Pancreas (tissue), 10 donors: ENCODE data around the gene SLC43A2. TPM values are rescaled to one million over a fixed set of nuclear protein-coding genes. Genes with fewer than 3 reads are reported as not detected.

Experiments
- ATAC-seq, 4 donors: fragments of 200-7000 bp; cut with Tn5 transposase; one replicate each; pipeline versions ENCODE4 v1.8.0 to v1.9.1; 2020; ENCODE audit warnings: mild to moderate bottlenecking in 4 of 4, moderate library complexity in 4 of 4
- DNase-seq, 6 donors: peaks; one replicate each; pipeline ENCODE4 v3.0.0-alpha.2; 2020
- FAIRE-seq: peaks from 2 replicates; lab custom pipeline; 2012; peaks lifted over from hg19 to GRCh38; lab: Jason Lieb, UNC
- H3K27ac ChIP-seq, 4 donors: fragments of 200-600 bp; sonication (generic); 1 replicate in 3 of 4; 2 replicates in 1 of 4; pipeline versions ENCODE4 v1.5.0 to v1.8.0; 2020
- H3K27me3 ChIP-seq, 4 donors: fragments of 200-600 bp; one replicate each; pipeline ENCODE4 v1.8.0; 2021
- H3K36me3 ChIP-seq, 3 donors: fragments of 200-600 bp; sonication (generic) in 1 of 3; one replicate each; pipeline versions ENCODE4 v1.5.0 to v1.8.0; 2020 to 2021
- H3K4me1 ChIP-seq, 3 donors: fragments of 200-600 bp; one replicate each; pipeline ENCODE4 v1.8.0; 2021
- H3K4me3 ChIP-seq, 4 donors: fragments of 200-600 bp; sonication (generic) in 2 of 4; one replicate each; pipeline versions ENCODE4 v1.5.0 to v1.8.0; 2020 to 2021
- H3K9me3 ChIP-seq, 4 donors: fragments of 200-600 bp; one replicate each; pipeline ENCODE4 v1.8.0; 2021
- whole genome bisulfite sequencing, 2 donors: extraction: QIAGEN DNeasy Blood & Tissue Kit; methylation state at CpG; one replicate each; pipeline ENCODE4 v1.1.7; 2013; 5-methylcytosine and 5-hydroxymethylcytosine counted together
- intact Hi-C, 3 donors: fragments of 100-400 bp; cut with DNase I; formaldehyde crosslinking; loops; one replicate each; pipeline versions ENCODE4 v1.11.1 to v1.14.2; 2022
- polyA plus RNA-seq, 2 donors: library from polyadenylated mRNA; stranded (reverse); fragments of 200-250 nt; gene quantifications; one replicate each; pipeline ENCODE4 v1.2.3, GENCODE V29; 2013
- total RNA-seq, 6 donors: library from RNA; stranded (reverse); fragmentation: NEBNext Ultra II Directional in 4 of 6; extraction: Animal tissue kit (Norgen Biotek cat#: 25700) in 4 of 6; gene quantifications; one replicate each; pipeline versions ENCODE4 v1.2.1 to v1.2.4, GENCODE V29; 2021 to 2023
- TF ChIP-seq, protein P1 (sequence below), 4 donors: fragments of 200-600 bp; sonication (generic) in 3 of 4; IDR thresholded peaks; one replicate each; pipeline versions ENCODE4 v1.5.0 to v1.8.0; 2021; ENCODE audit warnings: antibody characterized with exemption in 4 of 4
- donor health status: healthy with polysubstance abuse.
- donor health status: DM: no; HTN: no; CAD: no; lungs with moderate emphysema.
- donor health status: DM: no; HTN: no; CAD: no.
- donor health status: control.
- donor health status: control.
- donor health status: Bipolar disorder and iron deficiency.
- donor health status: DM: yes; HTN: yes; CAD: no.
- donor health status: DM: no; HTN: no; CAD: no.
- donor health status: DM: no; HTN: no; CAD: no.
- donor health status: DM: yes; HTN: yes; CAD: no.

SLC43A2 gene
- total and polyA plus RNA-seq, 8 donors: 2.6 to 14.5 (median 9.8) TPM

DNA sequence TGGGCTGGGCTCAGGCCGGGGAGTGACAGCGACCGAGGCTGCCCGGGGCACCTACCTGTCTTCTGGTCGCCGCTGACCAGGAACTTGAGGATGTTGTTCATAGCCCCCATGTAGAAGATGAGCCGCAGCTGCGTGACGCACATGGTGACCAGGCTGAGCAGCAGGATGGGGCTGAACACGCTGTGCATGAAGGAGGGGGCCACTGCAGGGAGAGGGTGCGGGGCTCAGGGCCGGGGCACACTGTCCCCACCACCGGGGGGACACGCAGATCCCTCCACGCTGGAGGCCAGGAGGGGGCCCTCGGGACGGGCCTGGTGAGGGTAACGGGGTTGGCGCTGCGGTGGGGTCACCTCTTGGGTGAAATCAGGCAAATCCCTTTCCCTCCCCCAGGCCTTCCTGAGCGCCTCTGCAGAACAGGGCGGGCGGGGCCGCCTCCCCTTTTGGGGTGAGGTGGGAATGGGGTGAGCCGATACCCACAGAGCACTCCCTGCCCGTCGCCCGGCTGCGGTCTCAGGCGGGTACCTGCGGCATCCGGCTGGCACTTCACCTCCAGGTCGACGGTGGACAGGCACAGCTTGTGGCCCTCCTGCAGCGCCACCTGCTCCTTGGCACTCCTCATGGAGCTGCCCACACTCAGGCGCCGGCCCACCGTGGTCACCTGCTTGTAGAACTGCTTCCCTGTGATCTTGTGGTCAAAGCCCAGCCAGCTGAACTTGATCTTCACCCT is 37.7 kb downstream of the SLC43A2 start:
- peak overlapping the region in 1 of 4 donors; percentile 26 for H3K27ac ChIP-seq
- H3K4me3 ChIP-seq: no peak overlapping the region
- ATAC-seq: no peak

DNA sequence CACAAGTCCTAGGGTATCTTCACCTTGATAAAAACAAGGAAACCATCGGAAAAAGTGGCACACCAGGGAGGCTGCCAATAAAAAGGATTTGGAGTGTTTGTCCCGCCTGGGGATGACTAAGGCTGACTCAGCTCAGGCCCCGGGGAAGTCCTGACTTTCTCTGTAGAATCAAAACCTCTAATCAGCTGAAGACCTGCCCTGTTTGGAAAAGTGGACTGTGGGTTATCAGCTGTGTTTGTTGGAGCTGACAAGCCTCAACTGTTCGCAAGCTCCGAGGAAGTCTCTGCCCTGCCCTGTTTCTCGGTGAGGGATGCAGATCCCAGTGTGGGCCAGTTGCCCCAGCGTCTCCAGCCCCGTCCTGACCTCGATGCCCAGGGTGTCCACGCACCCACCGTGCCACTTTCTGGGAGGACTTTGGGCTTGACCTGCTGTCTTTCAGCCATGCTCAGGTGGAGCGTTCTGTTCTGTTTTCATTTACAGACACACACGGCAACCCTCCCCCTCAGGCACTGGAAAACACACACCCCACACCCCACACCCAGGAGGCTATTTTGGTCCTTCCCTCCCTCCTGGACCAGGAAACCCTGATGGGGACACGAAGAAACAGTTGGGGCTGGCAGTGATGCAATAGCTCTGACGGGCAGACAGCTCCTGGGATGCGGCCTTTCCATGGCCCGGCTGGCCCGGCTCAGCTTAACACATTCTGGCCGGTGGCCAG is 38.4 kb downstream of the SLC43A2 start:
- FAIRE-seq: no peak
- Histone ChIP-seq H3K9me3 (no peaks in the 10 kb centered on the region), H3K27me3 (no peaks in the 10 kb centered on the region), H3K27ac (peak overlapping the region in 2 of 4 donors; percentile 26 to 40), H3K4me3 (no peak overlapping the region), H3K36me3 (no peaks in the 10 kb centered on the region), H3K4me1 (peaks cover 0 to 11% (median 0%) of the 10 kb centered on the region in 3 donors)
- peak in 2 of 6 donors; percentile 44 to 67 for DNase-seq
- WGBS, 2 donors: 62 to 67% methylated on average over 19 of the region's 19 CpGs
- TF ChIP-seq, protein P1, sequence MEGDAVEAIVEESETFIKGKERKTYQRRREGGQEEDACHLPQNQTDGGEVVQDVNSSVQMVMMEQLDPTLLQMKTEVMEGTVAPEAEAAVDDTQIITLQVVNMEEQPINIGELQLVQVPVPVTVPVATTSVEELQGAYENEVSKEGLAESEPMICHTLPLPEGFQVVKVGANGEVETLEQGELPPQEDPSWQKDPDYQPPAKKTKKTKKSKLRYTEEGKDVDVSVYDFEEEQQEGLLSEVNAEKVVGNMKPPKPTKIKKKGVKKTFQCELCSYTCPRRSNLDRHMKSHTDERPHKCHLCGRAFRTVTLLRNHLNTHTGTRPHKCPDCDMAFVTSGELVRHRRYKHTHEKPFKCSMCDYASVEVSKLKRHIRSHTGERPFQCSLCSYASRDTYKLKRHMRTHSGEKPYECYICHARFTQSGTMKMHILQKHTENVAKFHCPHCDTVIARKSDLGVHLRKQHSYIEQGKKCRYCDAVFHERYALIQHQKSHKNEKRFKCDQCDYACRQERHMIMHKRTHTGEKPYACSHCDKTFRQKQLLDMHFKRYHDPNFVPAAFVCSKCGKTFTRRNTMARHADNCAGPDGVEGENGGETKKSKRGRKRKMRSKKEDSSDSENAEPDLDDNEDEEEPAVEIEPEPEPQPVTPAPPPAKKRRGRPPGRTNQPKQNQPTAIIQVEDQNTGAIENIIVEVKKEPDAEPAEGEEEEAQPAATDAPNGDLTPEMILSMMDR (IDR thresholded peaks at IDR 0.05): no peak
- intact Hi-C loops: no loop called here
- peak; percentile 42 to 82 (median 77) for ATAC-seq

More for the DNA sequence above, 37.7 kb downstream of the SLC43A2 start:
- TF ChIP-seq, protein P1 (IDR thresholded peaks at IDR 0.05): no peak
- FAIRE-seq: no peak
- peaks cover 0 to 11% (median 0%) of the 10 kb centered on the region in 3 donors for H3K4me1 ChIP-seq
- no peaks in the 10 kb centered on the region for H3K36me3 ChIP-seq
- H3K27me3 ChIP-seq: no peaks in the 10 kb centered on the region
- intact Hi-C loops: no loop called here
- DNase-seq: peak in 2 of 6 donors; percentile 26 to 78
- whole genome bisulfite sequencing, 2 donors: 91 to 93% methylated on average over 24 to 38 of the region's 38 CpGs
- no peaks in the 10 kb centered on the region for H3K9me3 ChIP-seq

DNA sequence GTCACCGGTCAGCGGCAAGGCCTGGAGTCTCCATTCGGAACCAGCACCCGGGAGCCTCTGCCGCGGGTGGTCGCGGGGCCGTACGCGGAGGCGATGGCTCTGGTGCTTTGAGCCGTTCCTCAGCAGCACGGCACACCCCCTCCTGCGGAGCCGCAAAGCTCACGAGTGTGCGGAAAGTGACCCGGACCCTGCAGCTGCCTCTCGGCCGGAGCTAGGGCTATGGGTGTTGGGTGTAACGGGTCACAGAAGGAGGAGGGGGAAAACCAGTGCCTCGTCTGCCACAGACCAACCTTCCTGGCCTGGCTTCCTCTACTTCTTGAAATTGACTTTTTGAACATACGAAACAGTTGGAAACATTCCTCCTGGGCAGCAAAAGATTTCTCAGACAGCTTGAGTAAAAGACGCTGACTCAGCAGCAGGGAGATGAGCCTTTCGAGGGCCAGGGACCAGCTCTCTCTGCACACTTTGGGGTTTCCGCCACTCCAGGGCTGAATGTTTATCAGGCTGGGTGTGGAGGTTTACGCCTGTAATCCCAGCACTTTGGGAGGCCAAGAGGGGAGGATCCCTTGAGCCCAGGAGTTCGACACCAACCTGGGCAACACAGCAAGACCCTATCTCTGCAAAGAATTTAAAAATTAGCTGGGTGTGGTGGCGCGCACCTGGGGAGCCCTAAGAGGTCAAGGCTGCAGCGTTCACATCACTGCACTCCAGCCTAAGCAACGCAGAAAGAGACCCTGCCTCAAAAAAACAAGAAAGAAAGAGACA is 39.6 kb downstream of the SLC43A2 start:
- Histone ChIP-seq H3K27ac (peak overlapping the region in 1 of 4 donors; percentile 40), H3K4me1 (peaks cover 0 to 11% (median 0%) of the 10 kb centered on the region in 3 donors), H3K27me3 (no peaks in the 10 kb centered on the region), H3K9me3 (no peaks in the 10 kb centered on the region), H3K36me3 (no peaks in the 10 kb centered on the region), H3K4me3 (no peak overlapping the region)
- 91 to 95% methylated on average over 33 of the region's 33 CpGs for WGBS, 2 donors
- intact Hi-C loops: no loop called here
- ATAC-seq: peak in 1 of 4 donors; percentile 21
- DNase-seq: no peak
- TF ChIP-seq, protein P1 (IDR thresholded peaks at IDR 0.05): no peak
- FAIRE-seq: no peak

GRCh38 chr17:1584167-1584566 is 44.5 kb downstream of the SLC43A2 start:
- TF ChIP-seq, protein P1 (IDR thresholded peaks at IDR 0.05): no peak
- no peaks in the 10 kb centered on the region for H3K36me3 ChIP-seq
- DNase-seq (no peak), FAIRE-seq (no peak), ATAC-seq (no peak)
- no peak overlapping the region for H3K27ac ChIP-seq
- WGBS, 2 donors: 93 to 95% methylated on average over 14 of the region's 14 CpGs
- H3K4me1 ChIP-seq: peaks cover 10 to 17% (median 11%) of the 10 kb centered on the region in 3 donors
- no peak overlapping the region for H3K4me3 ChIP-seq
- no peaks in the 10 kb centered on the region for H3K9me3 ChIP-seq
- H3K27me3 ChIP-seq: no peaks in the 10 kb centered on the region
- intact Hi-C loops: no loop called here
